ENCODE measurements around the gene ABHD6.
"Not testable (repeated sequence)": the region's sequence is repeated elsewhere in the genome, so short reads cannot be mapped to it uniquely, and the experiment has no call there.

Gene ABHD6

DNA sequence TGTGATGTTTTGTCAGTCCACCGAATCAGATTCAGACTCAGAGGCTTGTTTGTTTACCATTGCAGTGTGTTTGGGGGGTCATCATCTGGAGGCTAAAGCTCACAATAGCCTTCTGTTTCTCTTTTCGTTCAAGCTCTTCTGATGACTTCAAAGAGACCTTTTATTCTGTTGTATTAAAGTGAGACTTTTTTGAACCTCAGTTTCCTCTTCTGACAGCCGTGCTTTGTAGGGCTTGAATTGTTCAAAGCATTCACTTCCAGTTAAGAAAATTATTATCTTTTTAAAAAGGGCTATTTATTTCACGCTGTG, 96.4 kb downstream of the ABHD6 start:
- WGBS (ENCODE audit: insufficient coverage): 33% methylated on average over 3 of the region's 4 CpGs
- H3K36me3 ChIP-seq (ENCODE audit: control insufficient read depth in 4 of 4, insufficient read depth in 4 of 4, low read length in 3 of 4): peaks cover 0 to 22% (median under 1%) of the 10 kb centered on the region in 4 experiments
- ChIA-PET CTCF (interaction anchor here (0.7 to 7.4 kb wide), 14 partner anchors 9 to 200 kb away, joined by 3 to 44 read pairs (median 4); partner anchors contain the start of genes HTD2 and RPP14), POLR2A (interaction anchor here (1.2 to 2.0 kb wide), 2 partner anchors 9 to 17 kb away, joined by 5 to 6 read pairs; no protein-coding TSS in a partner anchor)
- H3K27me3 ChIP-seq (replicated peaks in 2 of 5; ENCODE audit: control insufficient read depth in 4 of 5, insufficient read depth in 5 of 5, low read length in 4 of 5): no peaks in the 10 kb centered on the region
- H3K27ac ChIP-seq (ENCODE audit: insufficient read depth in 1 of 2, low read depth in 1 of 2, low read length in 2 of 2, poor library complexity in 1 of 2, severe bottlenecking in 2 of 2): peak overlapping the region in 1 of 2 experiments; percentile 76
- peaks cover 11 to 42% (median 34%) of the 10 kb centered on the region in 4 experiments for H3K4me1 ChIP-seq (ENCODE audit: control extremely low read depth in 1 of 4, control insufficient read depth in 4 of 4, insufficient read depth in 4 of 4, low read length in 3 of 4)
- peak in 2 of 3 donors; percentile 9 to 22 for DNase-seq
- peak overlapping the region in 6 of 7 experiments; percentile 58 to 96 (median 88) for H3K4me3 ChIP-seq (ENCODE audit: control insufficient read depth in 1 of 7, extremely low read depth in 1 of 7, insufficient read depth in 4 of 7, low read depth in 2 of 7, low read length in 6 of 7)
- H3K9me3 ChIP-seq (ENCODE audit: control extremely low read depth in 1 of 5, control insufficient read depth in 4 of 5, insufficient read depth in 2 of 5, low read depth in 1 of 5, low read length in 4 of 5): no peaks in the 10 kb centered on the region

DNA sequence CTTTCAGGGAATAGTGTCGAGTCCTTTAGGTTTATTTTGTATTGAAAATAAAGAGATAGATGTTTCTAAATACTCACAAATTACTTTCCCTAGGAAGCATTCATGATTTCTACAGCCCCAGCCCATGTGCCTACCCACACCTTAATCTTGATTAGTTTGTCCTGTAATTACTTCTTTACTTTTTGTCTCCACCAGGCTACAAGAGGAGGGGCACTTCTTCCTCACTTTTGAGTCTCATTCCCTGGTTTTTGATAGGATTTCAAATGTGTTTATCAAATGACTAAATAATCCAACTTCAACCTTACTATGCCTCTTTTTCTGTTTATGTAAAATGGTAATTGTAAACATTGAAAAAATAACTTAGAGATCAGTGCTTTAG, 96.9 kb downstream of the ABHD6 start:
- H3K27me3 ChIP-seq (replicated peaks in 2 of 5; ENCODE audit: control insufficient read depth in 4 of 5, insufficient read depth in 5 of 5, low read length in 4 of 5): no peaks in the 10 kb centered on the region
- no peak for DNase-seq
- no CpG with 5 or more reads among the region's 1 CpG for WGBS (ENCODE audit: insufficient coverage)
- H3K9me3 ChIP-seq (ENCODE audit: control extremely low read depth in 1 of 5, control insufficient read depth in 4 of 5, insufficient read depth in 2 of 5, low read depth in 1 of 5, low read length in 4 of 5): no peaks in the 10 kb centered on the region
- peak overlapping the region in 5 of 7 experiments; percentile 32 to 91 (median 58) for H3K4me3 ChIP-seq (ENCODE audit: control insufficient read depth in 1 of 7, extremely low read depth in 1 of 7, insufficient read depth in 4 of 7, low read depth in 2 of 7, low read length in 6 of 7)
- H3K36me3 ChIP-seq (ENCODE audit: control insufficient read depth in 4 of 4, insufficient read depth in 4 of 4, low read length in 3 of 4): peaks cover 0 to 24% (median 3%) of the 10 kb centered on the region in 4 experiments
- peak overlapping the region in 1 of 2 experiments; percentile 81 for H3K27ac ChIP-seq (ENCODE audit: insufficient read depth in 1 of 2, low read depth in 1 of 2, low read length in 2 of 2, poor library complexity in 1 of 2, severe bottlenecking in 2 of 2)
- H3K4me1 ChIP-seq (ENCODE audit: control extremely low read depth in 1 of 4, control insufficient read depth in 4 of 4, insufficient read depth in 4 of 4, low read length in 3 of 4): peaks cover 11 to 42% (median 34%) of the 10 kb centered on the region in 4 experiments
- ChIA-PET CTCF (interaction anchor here (0.7 to 7.4 kb wide), 12 partner anchors 10 to 199 kb away, joined by 3 to 44 read pairs (median 6); partner anchors contain the start of genes HTD2 and RPP14), POLR2A (interaction anchor here (0.6 to 2.0 kb wide), 4 partner anchors 9 to 27 kb away, joined by 3 to 6 read pairs (median 4); no protein-coding TSS in a partner anchor)

DNA sequence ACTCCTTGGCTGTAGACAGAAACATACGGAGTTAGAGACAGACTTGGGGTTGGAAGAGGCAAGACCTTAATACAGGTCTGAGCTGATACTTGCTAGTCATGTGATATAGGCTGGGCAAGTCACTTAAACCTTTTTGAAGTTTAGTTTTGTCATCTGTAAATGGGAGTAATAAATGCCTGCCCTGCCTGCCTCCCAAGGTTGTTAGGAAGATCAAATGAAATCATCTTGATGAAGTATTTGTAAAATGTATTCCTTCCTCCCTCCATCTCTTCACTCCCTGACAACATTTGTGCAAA, 98.0 kb downstream of the ABHD6 start:
- CTCF ChIA-PET: interaction anchor here (0.6 to 7.4 kb wide), 12 partner anchors 9 to 198 kb away, joined by 3 to 44 read pairs (median 6); partner anchors contain the start of genes HTD2 and RPP14
- H3K4me3 ChIP-seq (ENCODE audit: control insufficient read depth in 1 of 7, extremely low read depth in 1 of 7, insufficient read depth in 4 of 7, low read depth in 2 of 7, low read length in 6 of 7): peak overlapping the region in 2 of 7 experiments; percentile 11 to 91
- POLR2A ChIA-PET: interaction anchor here (0.8 to 1.4 kb wide), 4 partner anchors 9 to 27 kb away, joined by 3 to 4 read pairs (median 3); no protein-coding TSS in a partner anchor

DNA sequence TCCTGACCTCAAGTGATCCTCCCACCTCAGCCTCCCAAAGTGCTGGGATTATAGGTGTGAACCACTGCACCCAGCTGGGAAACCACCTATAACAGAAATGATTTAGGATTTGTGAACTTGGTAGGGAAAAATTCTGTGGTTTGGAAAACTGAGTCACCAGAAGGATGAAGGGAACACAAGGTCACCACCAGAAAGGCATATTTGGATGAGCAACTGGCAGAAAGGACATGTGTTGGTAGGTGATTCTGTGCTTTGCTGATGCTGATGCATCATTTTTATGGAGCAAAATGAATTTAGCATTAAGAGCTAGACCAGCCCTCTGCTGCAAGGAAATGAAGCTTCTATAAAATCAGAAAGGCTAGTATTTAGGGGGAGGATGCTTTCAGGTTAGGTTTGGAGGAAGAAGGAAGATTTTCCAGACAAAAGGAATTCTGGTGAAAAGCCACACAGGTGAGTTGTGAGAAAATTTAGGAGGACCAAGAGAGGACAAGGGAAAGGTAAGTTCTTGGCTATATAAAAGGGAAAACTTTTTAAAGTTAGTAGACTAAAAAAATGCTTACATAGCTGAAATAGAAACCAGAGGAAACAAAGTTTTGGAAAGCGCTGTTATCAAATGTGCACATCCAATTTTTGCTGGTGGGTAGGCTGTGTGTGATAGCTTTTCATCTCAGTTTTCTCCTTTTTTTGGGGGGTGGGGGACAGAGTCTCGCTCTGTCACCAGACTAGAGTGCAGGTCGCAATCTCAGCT, 98.7 kb downstream of the ABHD6 start:
- 100% methylated on average over 1 of the region's 3 CpGs for WGBS (ENCODE audit: insufficient coverage)
- peak in 2 of 3 donors; percentile 28 to 34 for DNase-seq
- H3K9me3 ChIP-seq (ENCODE audit: control extremely low read depth in 1 of 5, control insufficient read depth in 4 of 5, insufficient read depth in 2 of 5, low read depth in 1 of 5, low read length in 4 of 5): no peaks in the 10 kb centered on the region
- no peak overlapping the region for H3K4me3 ChIP-seq (ENCODE audit: control insufficient read depth in 1 of 7, extremely low read depth in 1 of 7, insufficient read depth in 4 of 7, low read depth in 2 of 7, low read length in 6 of 7)
- H3K36me3 ChIP-seq (ENCODE audit: control insufficient read depth in 4 of 4, insufficient read depth in 4 of 4, low read length in 3 of 4): peaks cover 0 to 31% (median 4%) of the 10 kb centered on the region in 4 experiments
- H3K27ac ChIP-seq (ENCODE audit: insufficient read depth in 1 of 2, low read depth in 1 of 2, low read length in 2 of 2, poor library complexity in 1 of 2, severe bottlenecking in 2 of 2): no peak overlapping the region
- H3K4me1 ChIP-seq (ENCODE audit: control extremely low read depth in 1 of 4, control insufficient read depth in 4 of 4, insufficient read depth in 4 of 4, low read length in 3 of 4): peaks cover 11 to 52% (median 34%) of the 10 kb centered on the region in 4 experiments
- ChIA-PET POLR2A (interaction anchor here (0.9 to 1.4 kb wide), 2 partner anchors 18 to 28 kb away, joined by 3 to 4 read pairs; no protein-coding TSS in a partner anchor), CTCF (interaction anchor here (1.0 to 7.4 kb wide), 9 partner anchors 8 to 197 kb away, joined by 3 to 44 read pairs (median 7); no protein-coding TSS in a partner anchor)
- H3K27me3 ChIP-seq (replicated peaks in 2 of 5; ENCODE audit: control insufficient read depth in 4 of 5, insufficient read depth in 5 of 5, low read length in 4 of 5): no peaks in the 10 kb centered on the region

More for the DNA sequence above, 98.0 kb downstream of the ABHD6 start:
- Histone ChIP-seq H3K4me1 (ENCODE audit: control extremely low read depth in 1 of 4, control insufficient read depth in 4 of 4, insufficient read depth in 4 of 4, low read length in 3 of 4) (peaks cover 11 to 45% (median 34%) of the 10 kb centered on the region in 4 experiments), H3K9me3 (ENCODE audit: control extremely low read depth in 1 of 5, control insufficient read depth in 4 of 5, insufficient read depth in 2 of 5, low read depth in 1 of 5, low read length in 4 of 5) (no peaks in the 10 kb centered on the region), H3K36me3 (ENCODE audit: control insufficient read depth in 4 of 4, insufficient read depth in 4 of 4, low read length in 3 of 4) (peaks cover 0 to 25% (median 3%) of the 10 kb centered on the region in 4 experiments), H3K27me3 (replicated peaks in 2 of 5; ENCODE audit: control insufficient read depth in 4 of 5, insufficient read depth in 5 of 5, low read length in 4 of 5) (no peaks in the 10 kb centered on the region), H3K27ac (ENCODE audit: insufficient read depth in 1 of 2, low read depth in 1 of 2, low read length in 2 of 2, poor library complexity in 1 of 2, severe bottlenecking in 2 of 2) (peak overlapping the region; percentile 66 to 81)
- WGBS (ENCODE audit: insufficient coverage): 100% methylated on average over 1 of the region's 1 CpG
- no peak for DNase-seq

DNA sequence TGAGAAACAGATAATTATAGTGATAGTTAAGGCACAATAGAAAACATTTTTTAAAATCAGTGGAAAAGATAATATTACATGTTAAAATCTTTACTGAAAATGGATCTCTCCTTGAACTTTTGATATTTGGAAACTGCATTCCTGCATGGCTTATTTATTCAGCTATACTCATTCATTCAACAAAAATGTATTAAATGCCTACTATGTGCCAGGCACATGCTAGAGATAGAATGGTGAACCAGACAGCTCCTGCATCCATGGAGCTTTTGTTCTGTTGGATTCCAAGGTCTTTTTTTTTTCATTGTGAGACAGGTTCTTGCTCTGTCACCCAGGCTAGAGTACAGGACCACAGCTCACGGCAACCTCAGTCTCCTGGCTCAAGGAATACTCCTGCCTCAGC, 99.6 kb downstream of the ABHD6 start:
- Histone ChIP-seq H3K27me3 (replicated peaks in 2 of 5; ENCODE audit: control insufficient read depth in 4 of 5, insufficient read depth in 5 of 5, low read length in 4 of 5) (no peaks in the 10 kb centered on the region), H3K36me3 (ENCODE audit: control insufficient read depth in 4 of 4, insufficient read depth in 4 of 4, low read length in 3 of 4) (peaks cover 0 to 34% (median 4%) of the 10 kb centered on the region in 4 experiments), H3K4me1 (ENCODE audit: control extremely low read depth in 1 of 4, control insufficient read depth in 4 of 4, insufficient read depth in 4 of 4, low read length in 3 of 4) (peaks cover 11 to 51% (median 32%) of the 10 kb centered on the region in 4 experiments), H3K9me3 (ENCODE audit: control extremely low read depth in 1 of 5, control insufficient read depth in 4 of 5, insufficient read depth in 2 of 5, low read depth in 1 of 5, low read length in 4 of 5) (no peaks in the 10 kb centered on the region), H3K27ac (ENCODE audit: insufficient read depth in 1 of 2, low read depth in 1 of 2, low read length in 2 of 2, poor library complexity in 1 of 2, severe bottlenecking in 2 of 2) (no peak overlapping the region), H3K4me3 (ENCODE audit: control insufficient read depth in 1 of 7, extremely low read depth in 1 of 7, insufficient read depth in 4 of 7, low read depth in 2 of 7, low read length in 6 of 7) (no peak overlapping the region)
- WGBS (ENCODE audit: insufficient coverage): no CpG with 5 or more reads among the region's 1 CpG
- POLR2A ChIA-PET: no interaction called here
- CTCF ChIA-PET: interaction anchor here (1.1 to 3.3 kb wide), 3 partner anchors 15 to 147 kb away, joined by 3 to 37 read pairs (median 6); no protein-coding TSS in a partner anchor
- no peak for DNase-seq

DNA sequence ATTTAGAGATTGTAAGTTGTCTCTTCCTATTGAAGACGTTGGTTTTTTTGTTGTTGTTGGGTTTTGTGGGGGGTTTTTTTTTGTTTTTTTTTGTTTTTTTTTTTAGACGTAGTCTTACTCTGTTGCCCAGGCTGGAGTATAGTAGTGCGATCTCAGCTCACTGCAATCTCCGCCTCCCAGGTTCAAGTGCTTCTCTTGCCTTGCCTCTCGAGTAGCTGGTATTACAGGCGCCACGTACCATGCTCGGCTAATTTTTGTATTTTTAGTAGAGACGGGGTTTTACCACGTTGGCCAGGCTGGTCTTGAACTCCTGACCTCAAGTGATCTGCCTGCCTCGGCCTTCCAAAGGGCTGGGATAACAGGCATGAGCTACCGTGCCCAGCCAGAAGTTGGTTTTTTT, 101.6 kb downstream of the ABHD6 start:
- H3K4me1 ChIP-seq (ENCODE audit: control extremely low read depth in 1 of 4, control insufficient read depth in 4 of 4, insufficient read depth in 4 of 4, low read length in 3 of 4): peaks cover 8 to 51% (median 20%) of the 10 kb centered on the region in 4 experiments
- not testable (repeated sequence) for DNase-seq; H3K27me3 ChIP-seq (replicated peaks in 2 of 5; ENCODE audit: control insufficient read depth in 4 of 5, insufficient read depth in 5 of 5, low read length in 4 of 5); H3K9me3 ChIP-seq (ENCODE audit: control extremely low read depth in 1 of 5, control insufficient read depth in 4 of 5, insufficient read depth in 2 of 5, low read depth in 1 of 5, low read length in 4 of 5); H3K27ac ChIP-seq (ENCODE audit: insufficient read depth in 1 of 2, low read depth in 1 of 2, low read length in 2 of 2, poor library complexity in 1 of 2, severe bottlenecking in 2 of 2); H3K4me3 ChIP-seq (ENCODE audit: control insufficient read depth in 1 of 7, extremely low read depth in 1 of 7, insufficient read depth in 4 of 7, low read depth in 2 of 7, low read length in 6 of 7)
- H3K36me3 ChIP-seq (ENCODE audit: control insufficient read depth in 4 of 4, insufficient read depth in 4 of 4, low read length in 3 of 4): peaks cover 4 to 53% (median 8%) of the 10 kb centered on the region in 4 experiments
- ChIA-PET CTCF (interaction anchor here (0.7 to 2.9 kb wide), 6 partner anchors 11 to 1508 kb away, joined by 3 to 16 read pairs (median 4); no protein-coding TSS in a partner anchor), POLR2A (interaction anchor here (0.7 kb wide), 1 partner anchor 9 kb away, joined by 10 read pairs; no protein-coding TSS in a partner anchor)
- 91% methylated on average over 8 of the region's 12 CpGs for WGBS (ENCODE audit: insufficient coverage)
